Smooth muscle cell (in vitro differentiated cells): ENCODE measurements around the gene SYNE3. TPM values are rescaled to one million over a fixed set of nuclear protein-coding genes. Genes with fewer than 3 reads are reported as not detected.
A peak's percentile ranks its signal among the peaks of the same experiment; 100 is the strongest.

Experiments used
- DNase-seq: peaks from one replicate; lab custom pipeline; 2025; ENCODE audit not compliant: unreplicated experiment; lab: John Stamatoyannopoulos, UW
- H2AFZ ChIP-seq: fragments of 200-600 bp; sonication (generic); 2 replicates; pipeline ENCODE4 v1.6.0; 2016; ENCODE audit warnings: antibody characterized with exemption, low read depth, mild to moderate bottlenecking
- H3F3A ChIP-seq: fragments of 200-600 bp; sonication (generic); 2 replicates; pipeline ENCODE4 v1.6.0; 2017; ENCODE audit warnings: antibody characterized with exemption, low read depth
- H3K27ac ChIP-seq: fragments of 200-600 bp; sonication (generic); 2 replicates; pipeline ENCODE4 v1.5.1; 2016; ENCODE audit warnings: low read depth, mild to moderate bottlenecking
- H3K27me3 ChIP-seq: fragments of 200-600 bp; sonication (generic); 2 replicates; pipeline ENCODE4 v1.6.1; 2016; ENCODE audit warnings: low read depth, mild to moderate bottlenecking
- H3K36me3 ChIP-seq: fragments of 200-600 bp; sonication (generic); 2 replicates; pipeline ENCODE4 v1.5.1; 2016; ENCODE audit warnings: low read depth
- H3K4me1 ChIP-seq: fragments of 200-600 bp; sonication (generic); 2 replicates; pipeline ENCODE4 v1.5.1; 2016; ENCODE audit warnings: low read depth
- H3K4me2 ChIP-seq: fragments of 200-600 bp; sonication (generic); 2 replicates; pipeline ENCODE4 v1.6.0; 2016; ENCODE audit warnings: mild to moderate bottlenecking
- H3K4me3 ChIP-seq: fragments of 200-600 bp; sonication (generic); 2 replicates; pipeline ENCODE4 v1.5.1; 2016; ENCODE audit warnings: mild to moderate bottlenecking
- H3K79me2 ChIP-seq: fragments of 200-600 bp; sonication (generic); 2 replicates; pipeline ENCODE4 v1.6.0; 2016; ENCODE audit warnings: low read depth, mild to moderate bottlenecking
- H3K9ac ChIP-seq: fragments of 200-600 bp; sonication (generic); 2 replicates; pipeline ENCODE4 v1.6.0; 2016; ENCODE audit warnings: low read depth
- H3K9me3 ChIP-seq: fragments of 200-600 bp; sonication (generic); replicated peaks from 2 replicates; pipeline ENCODE4 v1.5.1; 2016; ENCODE audit warnings: low read depth
- H4K20me1 ChIP-seq: fragments of 200-600 bp; sonication (generic); 2 replicates; pipeline ENCODE4 v1.6.0; 2016; ENCODE audit warnings: low read depth
- CTCF ChIP-seq: fragments of 200-600 bp; sonication (generic); IDR thresholded peaks from 2 replicates; pipeline ENCODE4 v1.5.1; 2017; ENCODE audit warnings: borderline replicate concordance, mild to moderate bottlenecking, antibody characterized with exemption; ENCODE audit not compliant: insufficient read depth, poor library complexity, severe bottlenecking
- WGBS: methylation state at CpG from one replicate; pipeline ENCODE4 v1.1.7; 2016; ENCODE audit warnings: low lambda C conversion rate; 5-methylcytosine and 5-hydroxymethylcytosine counted together
- polyA plus RNA-seq: library from polyadenylated mRNA; unstranded; fragments of >200 nt; fragmentation: Nextera tagmentation; extraction: Ambion mirVana; gene quantifications from 2 replicates; pipeline ENCODE4 v1.2.1, GENCODE V29; 2016
- total RNA-seq: library from RNA; depleted of rRNA; stranded (reverse); fragments of >200 nt; gene quantifications from 2 replicates; pipeline ENCODE4 v1.2.3, GENCODE V29; 2014

SYNE3 gene
- total and polyA plus RNA-seq, 2 experiments from 2014 or later = 4.0 to 4.1 TPM

DNA sequence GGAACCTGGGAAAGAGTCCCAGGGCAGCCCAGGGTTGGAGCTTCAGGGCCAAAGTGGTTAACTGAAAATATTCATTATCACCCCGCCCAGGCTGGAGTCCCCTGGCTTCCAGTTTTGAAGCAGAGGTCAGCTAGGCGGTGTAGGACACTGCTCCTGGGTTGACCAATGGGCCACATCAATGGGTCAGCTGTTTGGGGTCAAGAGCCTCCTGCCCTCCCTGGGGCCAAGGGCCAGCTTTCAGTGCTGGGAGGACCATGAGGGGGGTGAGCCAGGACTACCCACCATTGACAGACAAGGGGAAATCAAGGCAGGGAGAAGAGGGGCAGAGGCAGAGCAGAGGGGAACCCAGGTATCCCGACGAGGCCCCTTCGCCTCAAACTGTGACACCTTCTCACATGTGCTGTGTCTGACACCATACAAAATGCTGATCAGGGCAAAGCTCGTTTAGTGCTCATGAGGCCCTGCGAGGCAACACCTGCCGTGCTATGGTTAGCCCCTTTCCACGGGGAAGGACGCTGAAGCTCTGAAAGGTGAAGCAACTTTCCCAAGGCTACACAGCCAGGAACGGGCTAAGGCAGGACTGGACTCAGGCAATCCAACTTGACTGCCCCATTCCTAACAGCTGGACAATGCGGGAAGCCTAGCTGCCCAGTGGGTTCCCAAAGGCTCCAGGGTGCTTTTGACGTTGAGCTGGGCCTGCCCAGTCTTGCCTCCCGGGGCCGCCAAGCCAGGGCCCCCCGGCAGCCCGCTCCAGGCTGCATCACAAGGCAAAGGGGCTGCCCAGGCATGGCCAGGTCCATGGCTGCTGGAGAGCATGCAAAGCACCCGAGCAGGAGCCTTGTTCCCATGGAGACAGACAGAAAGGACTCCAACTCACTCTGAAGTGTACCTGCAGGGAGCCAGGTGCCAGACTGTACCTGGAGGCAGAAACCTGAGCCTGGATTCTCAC is 2.0 kb downstream of the SYNE3 start:
- Histone ChIP-seq H3K4me1 (peaks cover 22% of the 10 kb centered on the region), H3F3A (peaks cover 16% of the 10 kb centered on the region), H2AFZ (no peak overlapping the region), H3K9me3 (no peaks in the 10 kb centered on the region), H3K4me2 (peak overlapping the region; percentile 89), H3K79me2 (no peaks in the 10 kb centered on the region), H3K36me3 (no peaks in the 10 kb centered on the region), H3K9ac (no peak overlapping the region), H3K27ac (no peak overlapping the region), H3K27me3 (no peaks in the 10 kb centered on the region), H3K4me3 (no peak overlapping the region), H4K20me1 (no peaks in the 10 kb centered on the region)
- WGBS = 81% methylated on average over 18 of the region's 18 CpGs
- TF ChIP-seq CTCF = no peak
- DNase-seq = no peak

DNA sequence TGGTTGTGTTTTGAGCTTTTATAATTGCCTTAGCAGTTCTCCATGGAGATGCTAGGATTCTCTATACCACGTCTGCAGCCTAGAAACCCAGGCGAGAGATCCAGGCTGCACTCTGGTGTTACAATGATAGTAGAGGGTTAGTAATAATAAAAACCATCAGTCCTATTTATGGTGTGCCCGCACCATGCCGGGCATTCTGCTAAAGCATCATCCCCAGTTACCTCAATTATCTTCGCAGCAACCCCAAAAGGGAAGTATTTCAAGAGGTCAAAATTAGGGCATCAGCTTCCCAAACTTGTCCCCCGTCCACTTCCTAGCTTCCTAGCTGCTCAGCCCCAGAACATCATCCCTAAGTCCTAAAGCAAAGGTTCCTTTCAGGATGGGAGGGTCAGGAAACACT is 3.2 kb downstream of the SYNE3 start:
- Histone ChIP-seq H3K36me3 (no peaks in the 10 kb centered on the region), H3K27me3 (no peaks in the 10 kb centered on the region), H3K4me1 (peaks cover 22% of the 10 kb centered on the region), H3K27ac (no peak overlapping the region), H3K9ac (no peak overlapping the region), H3K4me3 (no peak overlapping the region), H3K9me3 (no peaks in the 10 kb centered on the region), H3K79me2 (no peaks in the 10 kb centered on the region), H4K20me1 (no peaks in the 10 kb centered on the region), H3K4me2 (no peak overlapping the region), H3F3A (peaks cover 5% of the 10 kb centered on the region), H2AFZ (no peak overlapping the region)
- DNase-seq = no peak
- no peak for TF ChIP-seq CTCF
- 89% methylated on average over 6 of the region's 6 CpGs for WGBS

DNA sequence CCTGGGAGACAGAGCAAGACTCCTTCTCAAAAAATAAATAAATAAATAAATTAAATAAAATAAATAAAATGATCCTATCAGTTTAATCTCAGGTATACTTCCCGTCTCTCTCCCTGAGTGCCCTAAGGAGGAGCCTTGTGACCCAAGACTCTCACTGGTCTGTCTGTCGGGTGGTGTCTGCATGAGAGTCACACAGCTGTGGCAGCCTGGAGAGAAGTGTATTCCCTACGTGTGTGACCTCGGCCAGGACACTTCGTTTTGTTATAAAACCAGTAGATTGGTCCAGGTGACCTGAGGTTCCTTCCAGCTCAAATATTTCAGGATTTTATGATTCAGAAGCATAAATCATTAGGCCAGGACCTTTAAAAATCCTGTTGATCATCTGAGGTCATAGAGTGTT is 4.8 kb downstream of the SYNE3 start:
- H3K4me3 ChIP-seq = no peak overlapping the region
- no peaks in the 10 kb centered on the region for H3K9me3 ChIP-seq
- no peaks in the 10 kb centered on the region for H4K20me1 ChIP-seq
- no peak overlapping the region for H3K9ac ChIP-seq
- no peak overlapping the region for H3K27ac ChIP-seq
- H2AFZ ChIP-seq = no peak overlapping the region
- H3K27me3 ChIP-seq = no peaks in the 10 kb centered on the region
- no peaks in the 10 kb centered on the region for H3K36me3 ChIP-seq
- 88% methylated on average over 5 of the region's 5 CpGs for WGBS
- DNase-seq = no peak
- no peaks in the 10 kb centered on the region for H3F3A ChIP-seq
- H3K4me1 ChIP-seq = peaks cover 14% of the 10 kb centered on the region
- TF ChIP-seq CTCF = no peak
- no peak overlapping the region for H3K4me2 ChIP-seq
- H3K79me2 ChIP-seq = no peaks in the 10 kb centered on the region
